MG63 (cell line): ENCODE measurements around the gene CCDC8. TPM values are rescaled to one million over a fixed set of nuclear protein-coding genes. Genes with fewer than 3 reads are reported as not detected.
"Not testable (repeated sequence)": the region's sequence is repeated elsewhere in the genome, so short reads cannot be mapped to it uniquely, and the experiment has no call there.

Experiments
- DNase-seq: peaks from one replicate; pipeline ENCODE4 v3.0.0-alpha.2; 2020
- H3K27me3 ChIP-seq: fragments of 250-450 bp; sonication (Bioruptor Pico); 2 replicates; pipeline ENCODE4 v1.5.1; 2020; ENCODE audit warnings: mild to moderate bottlenecking, moderate library complexity
- H3K36me3 ChIP-seq: fragments of 250-450 bp; sonication (Bioruptor Pico); 2 replicates; pipeline ENCODE4 v1.5.1; 2020; ENCODE audit warnings: mild to moderate bottlenecking, moderate library complexity
- H3K4me3 ChIP-seq: fragments of 250-450 bp; sonication (Bioruptor Pico); 2 replicates; pipeline ENCODE4 v1.5.1; 2020; ENCODE audit warnings: mild to moderate bottlenecking, moderate library complexity
- H3K9me3 ChIP-seq: fragments of 250-450 bp; sonication (Bioruptor Pico); 2 replicates; pipeline ENCODE4 v1.5.1; 2020; ENCODE audit warnings: mild to moderate bottlenecking, moderate library complexity
- total RNA-seq: library from RNA; depleted of rRNA; stranded (reverse); fragments of >200 nt; shearing (Covaris generic); gene quantifications from 2 replicates; pipeline ENCODE4 v1.2.3, GENCODE V29; 2014; ENCODE audit warnings: low replicate concordance

Gene CCDC8
- total RNA-seq, 1 experiment from 2014 or later: 15.9 TPM

DNA sequence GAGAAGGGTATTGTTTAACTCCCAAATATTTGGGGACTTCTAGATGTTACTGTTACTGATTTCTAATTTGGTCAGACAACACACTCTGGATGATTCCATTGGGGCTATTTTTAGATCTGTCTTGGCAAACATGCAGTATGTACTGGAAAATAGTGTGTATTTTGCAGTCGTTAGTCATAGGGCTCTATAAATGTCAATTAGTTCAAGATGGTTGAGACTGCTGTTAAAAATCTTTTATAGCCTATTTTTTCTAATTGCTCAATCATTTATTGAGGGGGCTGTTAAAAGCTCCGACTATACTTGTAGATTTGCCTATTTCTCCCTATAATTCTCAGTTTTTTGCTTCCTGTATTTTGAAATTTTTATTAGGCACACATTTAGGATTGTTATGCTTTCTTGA is 35.1 kb downstream of the CCDC8 start:
- peaks cover 11% of the 10 kb centered on the region for H3K9me3 ChIP-seq
- H3K4me3 ChIP-seq: no peak overlapping the region
- no peaks in the 10 kb centered on the region for H3K27me3 ChIP-seq
- no peak for DNase-seq
- peaks cover 61% of the 10 kb centered on the region for H3K36me3 ChIP-seq

- no peak for DNase-seq
- peaks cover 11% of the 10 kb centered on the region for H3K9me3 ChIP-seq
- H3K36me3 ChIP-seq: peaks cover 52% of the 10 kb centered on the region
- H3K27me3 ChIP-seq: no peaks in the 10 kb centered on the region
- no peak overlapping the region for H3K4me3 ChIP-seq
These were observed 36.9 kb downstream of the CCDC8 start for GRCh38 chr19:46376241-46377153.

- H3K4me3 ChIP-seq, DNase-seq, H3K27me3 ChIP-seq, H3K9me3 ChIP-seq: not testable (repeated sequence)
- peaks cover 51% of the 10 kb centered on the region for H3K36me3 ChIP-seq
These were observed 37.8 kb downstream of the CCDC8 start for GRCh38 chr19:46375476-46376067.

DNA sequence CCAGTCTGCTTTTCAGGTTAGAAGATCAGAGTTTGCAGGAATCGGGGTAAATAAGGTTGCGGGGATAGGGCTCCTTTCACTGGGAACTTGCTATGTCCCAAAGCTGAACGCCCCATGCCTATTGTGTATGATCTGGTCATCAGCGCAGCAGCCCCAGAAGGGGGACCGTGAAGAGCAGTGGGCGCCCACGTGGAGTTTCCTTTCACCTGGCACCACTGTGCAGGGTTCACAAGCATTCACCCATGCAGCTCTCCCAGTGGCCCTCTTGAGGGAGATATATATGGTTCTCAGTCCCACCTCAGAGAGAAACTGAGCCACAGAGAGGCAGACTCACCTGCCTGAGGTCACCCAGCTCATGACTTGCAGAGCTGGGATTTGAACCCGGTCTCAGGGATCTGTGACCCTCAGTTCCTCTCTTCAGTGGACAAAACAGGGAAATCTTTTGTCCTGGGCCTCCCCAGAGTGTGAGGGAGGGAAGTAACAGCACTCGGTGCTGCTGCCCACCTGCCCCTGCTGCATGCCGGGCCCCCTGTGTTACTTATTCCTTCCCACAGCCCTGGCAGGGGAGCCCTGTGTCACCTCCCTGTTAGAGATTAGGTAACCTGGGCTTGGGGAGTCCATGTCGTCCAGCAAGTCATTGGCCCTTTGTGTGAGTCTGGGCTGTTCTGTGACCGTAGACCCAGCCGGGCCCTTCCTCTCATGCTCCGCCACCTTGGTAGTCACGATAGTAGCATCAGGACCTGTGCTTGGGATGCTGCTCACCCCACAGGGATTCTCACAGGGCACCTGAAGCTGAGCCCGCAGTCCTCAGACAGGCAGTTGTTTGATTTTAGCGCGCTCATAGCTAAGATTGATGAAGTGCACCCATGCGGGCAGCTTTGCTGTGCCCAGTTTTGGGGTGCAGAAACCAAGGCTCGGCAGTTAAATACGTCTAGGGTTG is 38.6 kb downstream of the CCDC8 start:
- Histone ChIP-seq H3K36me3 (peaks cover 49% of the 10 kb centered on the region), H3K4me3 (no peak overlapping the region), H3K27me3 (no peaks in the 10 kb centered on the region), H3K9me3 (peaks cover 4% of the 10 kb centered on the region)
- no peak for DNase-seq

GRCh38 chr19:46373491-46374359 is 39.6 kb downstream of the CCDC8 start:
- peaks cover 45% of the 10 kb centered on the region for H3K36me3 ChIP-seq
- H3K9me3 ChIP-seq: no peaks in the 10 kb centered on the region
- no peaks in the 10 kb centered on the region for H3K27me3 ChIP-seq
- DNase-seq: peak; percentile 98
- no peak overlapping the region for H3K4me3 ChIP-seq

GRCh38 chr19:46372901-46373490 is 40.4 kb downstream of the CCDC8 start:
- Histone ChIP-seq H3K4me3 (no peak overlapping the region), H3K9me3 (no peaks in the 10 kb centered on the region), H3K27me3 (no peaks in the 10 kb centered on the region), H3K36me3 (peaks cover 44% of the 10 kb centered on the region)
- peak; percentile 67 for DNase-seq

- no peaks in the 10 kb centered on the region for H3K9me3 ChIP-seq
- H3K36me3 ChIP-seq: peaks cover 39% of the 10 kb centered on the region
- no peaks in the 10 kb centered on the region for H3K27me3 ChIP-seq
- no peak overlapping the region for H3K4me3 ChIP-seq
- no peak for DNase-seq
These were observed 41.9 kb downstream of the CCDC8 start for GRCh38 chr19:46371371-46371901.

DNA sequence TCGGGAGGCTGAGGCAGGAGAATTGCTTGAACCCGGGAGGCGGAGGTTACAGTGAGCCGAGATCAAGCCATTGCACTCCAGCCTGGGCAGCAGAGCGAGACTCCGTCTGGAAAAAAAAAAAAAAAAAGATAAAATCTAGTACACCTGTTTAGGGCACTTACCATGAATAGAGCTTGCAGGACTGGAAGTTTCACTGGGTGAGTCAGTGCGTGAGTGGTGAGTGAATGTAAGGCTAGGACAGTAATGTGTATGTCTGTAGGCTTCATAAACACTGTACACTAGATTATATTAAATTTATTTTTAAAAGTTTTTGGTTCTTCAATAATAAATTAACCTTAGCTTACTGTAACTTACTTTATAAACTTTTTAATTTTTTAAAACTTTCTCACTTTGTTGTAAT is 43.5 kb downstream of the CCDC8 start:
- DNase-seq: no peak
- no peak overlapping the region for H3K4me3 ChIP-seq
- no peaks in the 10 kb centered on the region for H3K9me3 ChIP-seq
- H3K27me3 ChIP-seq: no peaks in the 10 kb centered on the region
- peaks cover 35% of the 10 kb centered on the region for H3K36me3 ChIP-seq

DNA sequence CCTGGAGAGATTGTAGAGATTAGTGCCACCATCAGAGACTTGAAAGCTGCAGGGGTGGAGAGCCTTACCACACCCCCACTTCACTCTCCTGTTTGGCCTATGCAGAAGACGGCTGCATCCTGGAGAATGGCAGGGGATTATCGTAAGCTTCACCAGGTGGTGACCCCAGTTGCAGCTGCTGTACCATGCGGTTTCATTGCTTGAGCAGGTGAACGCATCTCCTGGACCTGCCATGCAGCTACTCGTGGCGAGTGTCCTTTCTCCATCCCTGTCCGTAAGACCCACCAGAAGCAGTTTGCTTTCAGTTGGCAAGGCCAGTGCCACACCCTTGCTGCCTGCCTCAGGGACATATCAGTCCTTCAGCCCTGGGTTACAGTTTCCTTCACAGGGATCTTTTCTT is 45.2 kb downstream of the CCDC8 start:
- no peak overlapping the region for H3K4me3 ChIP-seq
- H3K36me3 ChIP-seq: peaks cover 40% of the 10 kb centered on the region
- no peaks in the 10 kb centered on the region for H3K27me3 ChIP-seq
- no peak for DNase-seq
- no peaks in the 10 kb centered on the region for H3K9me3 ChIP-seq

- Histone ChIP-seq H3K36me3 (peaks cover 37% of the 10 kb centered on the region), H3K9me3 (no peaks in the 10 kb centered on the region), H3K4me3 (no peak overlapping the region), H3K27me3 (no peaks in the 10 kb centered on the region)
- no peak for DNase-seq
These were observed 45.9 kb downstream of the CCDC8 start for GRCh38 chr19:46367426-46367825.

- Histone ChIP-seq H3K4me3 (no peak overlapping the region), H3K36me3 (peaks cover 34% of the 10 kb centered on the region), H3K9me3 (no peaks in the 10 kb centered on the region), H3K27me3 (no peaks in the 10 kb centered on the region)
- DNase-seq: no peak
These were observed 46.6 kb downstream of the CCDC8 start for GRCh38 chr19:46366620-46367292.

DNA sequence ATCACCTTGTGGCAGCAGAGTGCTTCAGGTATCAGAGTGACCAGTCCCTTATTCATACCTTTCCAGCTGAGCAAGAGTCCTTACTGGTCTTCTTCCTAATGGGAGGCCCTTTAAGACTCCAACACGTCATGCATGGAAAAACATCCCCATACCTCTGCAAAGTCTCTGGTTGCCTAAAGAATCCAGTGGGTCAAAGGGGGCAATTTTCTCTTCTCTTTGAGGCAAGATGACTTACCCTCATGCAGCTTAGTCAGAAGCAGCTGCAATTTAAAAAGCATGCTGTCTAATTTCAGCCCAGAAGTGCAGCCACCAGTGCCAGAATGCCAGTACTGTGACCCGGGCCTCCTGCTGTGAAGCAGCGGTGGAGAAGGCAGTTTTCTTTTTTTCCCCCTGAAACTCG is 47.8 kb downstream of the CCDC8 start:
- Histone ChIP-seq H3K27me3 (no peaks in the 10 kb centered on the region), H3K36me3 (peaks cover 23% of the 10 kb centered on the region), H3K9me3 (no peaks in the 10 kb centered on the region), H3K4me3 (no peak overlapping the region)
- no peak for DNase-seq

- DNase-seq: no peak
- Histone ChIP-seq H3K27me3 (no peaks in the 10 kb centered on the region), H3K4me3 (no peak overlapping the region), H3K9me3 (no peaks in the 10 kb centered on the region), H3K36me3 (peaks cover 18% of the 10 kb centered on the region)
These were observed 49.0 kb downstream of the CCDC8 start for GRCh38 chr19:46364359-46364758.

GRCh38 chr19:46361915-46362314 is 51.4 kb downstream of the CCDC8 start:
- DNase-seq: no peak
- no peaks in the 10 kb centered on the region for H3K27me3 ChIP-seq
- no peaks in the 10 kb centered on the region for H3K9me3 ChIP-seq
- H3K36me3 ChIP-seq: peaks cover 28% of the 10 kb centered on the region
- H3K4me3 ChIP-seq: no peak overlapping the region
